IPS-11a (cell line): ENCODE results near the gene EMX1.

Source experiments
- H3K4me3 ChIP-seq: one replicate; pipeline ENCODE4 v1.5.1; 2013; ENCODE audit warnings: low read depth, low read length, control low read depth

The EMX1 gene

DNA sequence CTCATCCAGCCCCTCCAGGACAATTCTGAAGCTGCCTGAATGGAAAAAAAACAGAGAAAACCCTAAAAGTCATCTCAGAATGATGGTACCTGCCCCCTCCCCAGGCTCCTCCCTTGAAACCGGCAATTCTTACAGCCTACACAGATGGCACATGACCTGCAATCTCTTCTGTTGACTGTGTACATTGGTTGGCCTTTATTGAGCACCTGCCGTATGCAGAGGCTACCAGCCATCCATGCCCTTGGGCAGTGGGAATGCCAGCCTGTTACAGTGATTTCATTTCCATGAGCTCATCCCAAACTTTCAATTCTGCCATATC is 57.1 kb downstream of the EMX1 start:
- no peak overlapping the region for H3K4me3 ChIP-seq

DNA sequence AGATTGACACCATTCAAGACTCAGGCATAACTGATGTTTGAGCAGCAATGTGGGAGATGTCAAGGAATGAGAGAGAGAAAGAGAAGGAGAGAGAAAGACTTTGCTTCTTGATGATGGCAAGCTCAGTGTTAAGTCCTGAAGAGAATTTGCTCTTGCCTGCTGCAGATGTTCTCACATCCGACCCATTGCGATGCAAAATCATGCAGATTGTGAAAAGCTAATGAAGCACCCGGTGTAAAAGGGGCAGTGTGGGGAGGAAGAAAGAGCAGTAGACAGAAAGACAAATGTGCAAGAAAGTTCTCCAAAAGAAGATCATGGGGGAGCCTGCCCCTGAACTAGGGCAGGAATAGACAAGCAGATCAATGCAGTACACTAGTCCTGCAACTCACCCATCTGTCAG is 57.7 kb downstream of the EMX1 start:
- no peak overlapping the region for H3K4me3 ChIP-seq

DNA sequence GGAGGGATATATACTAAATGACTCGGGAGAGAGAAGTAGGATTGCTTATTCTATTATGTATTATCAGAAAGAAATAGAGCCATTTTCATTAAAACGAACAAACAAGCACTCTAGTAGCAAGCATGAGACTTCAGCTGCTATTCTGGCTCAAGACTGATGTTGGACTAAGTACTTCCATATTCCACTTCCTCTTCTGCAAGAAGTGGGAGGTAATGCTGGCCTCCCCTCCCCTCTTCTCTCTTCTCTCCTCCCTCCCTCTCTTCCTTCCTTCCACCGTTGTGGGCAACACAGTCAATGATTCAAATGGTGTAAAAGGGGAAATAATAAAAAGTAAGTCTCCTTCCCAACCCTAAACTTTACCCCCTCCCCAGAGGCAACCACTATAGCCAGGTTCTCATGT is 62.6 kb downstream of the EMX1 start:
- no peak overlapping the region for H3K4me3 ChIP-seq

DNA sequence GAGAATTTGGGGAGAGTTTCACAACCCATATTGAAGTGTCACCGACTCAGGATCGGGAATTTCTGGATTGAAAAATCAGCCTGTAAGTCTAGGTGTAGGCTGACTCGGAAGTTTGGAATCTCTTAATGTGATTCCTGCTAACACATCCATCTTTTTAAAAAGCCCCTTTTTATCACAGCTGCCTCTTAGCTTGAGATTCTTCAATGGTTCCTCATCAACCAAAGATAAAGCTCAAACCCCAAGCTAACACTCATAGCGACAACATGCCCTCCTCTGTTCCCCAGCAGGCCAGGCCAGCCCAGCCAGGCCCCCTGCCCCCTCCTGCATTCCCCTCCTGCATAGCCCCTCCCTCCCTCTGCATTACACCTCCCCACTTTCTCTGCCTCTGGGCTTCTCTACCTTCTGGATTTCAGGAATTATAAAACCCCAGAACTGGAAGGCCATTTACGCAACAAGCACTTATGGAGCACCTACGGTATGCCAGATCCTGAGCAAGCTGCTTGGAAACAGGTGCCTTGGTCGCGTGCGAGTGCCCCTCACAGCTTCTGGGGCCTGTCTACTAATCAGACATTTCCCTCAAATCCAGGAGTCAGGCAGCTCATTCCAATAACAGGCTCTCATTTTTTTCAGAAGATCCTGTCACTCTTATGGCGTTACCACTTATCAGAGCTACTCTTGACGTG is 63.4 kb downstream of the EMX1 start:
- no peak overlapping the region for H3K4me3 ChIP-seq

DNA sequence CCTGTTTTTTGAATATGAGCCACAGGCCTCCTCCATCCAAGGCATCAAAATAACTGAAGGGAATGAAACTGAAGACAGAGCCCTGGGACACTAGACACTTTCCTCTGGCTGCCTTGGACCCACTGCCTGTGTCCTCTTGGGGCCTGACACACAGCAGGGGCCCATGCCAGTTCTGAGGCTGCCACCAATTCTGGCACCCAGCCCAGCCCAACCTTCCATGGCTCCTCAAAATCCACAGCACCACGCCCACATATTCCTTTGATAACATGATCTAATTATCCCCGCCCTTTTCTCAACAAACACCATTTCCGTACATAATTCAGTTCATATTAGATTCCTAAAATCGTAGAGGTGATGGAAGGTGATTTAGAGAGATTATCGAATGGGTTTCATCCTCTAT is 64.2 kb downstream of the EMX1 start:
- H3K4me3 ChIP-seq, result no peak overlapping the region

DNA sequence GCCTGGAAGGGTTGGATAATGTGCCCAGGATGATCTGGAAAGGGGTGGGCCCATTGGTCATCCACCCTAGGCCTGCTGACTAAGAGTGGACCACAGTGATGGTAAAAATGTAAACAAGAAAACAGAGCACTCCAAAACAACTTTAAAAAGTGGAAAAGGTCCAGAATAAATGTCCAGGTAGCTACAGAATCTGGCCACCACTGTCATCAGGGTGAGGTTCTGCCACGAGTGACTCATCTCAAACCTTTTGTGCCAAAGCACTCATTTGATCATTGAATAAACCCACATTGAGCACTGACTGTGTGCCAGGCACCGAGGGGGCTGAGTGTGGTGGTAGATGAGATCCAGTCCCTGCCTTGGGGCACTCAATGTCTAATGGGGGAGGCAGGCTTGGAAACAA is 64.9 kb downstream of the EMX1 start:
- no peak overlapping the region for H3K4me3 ChIP-seq

DNA sequence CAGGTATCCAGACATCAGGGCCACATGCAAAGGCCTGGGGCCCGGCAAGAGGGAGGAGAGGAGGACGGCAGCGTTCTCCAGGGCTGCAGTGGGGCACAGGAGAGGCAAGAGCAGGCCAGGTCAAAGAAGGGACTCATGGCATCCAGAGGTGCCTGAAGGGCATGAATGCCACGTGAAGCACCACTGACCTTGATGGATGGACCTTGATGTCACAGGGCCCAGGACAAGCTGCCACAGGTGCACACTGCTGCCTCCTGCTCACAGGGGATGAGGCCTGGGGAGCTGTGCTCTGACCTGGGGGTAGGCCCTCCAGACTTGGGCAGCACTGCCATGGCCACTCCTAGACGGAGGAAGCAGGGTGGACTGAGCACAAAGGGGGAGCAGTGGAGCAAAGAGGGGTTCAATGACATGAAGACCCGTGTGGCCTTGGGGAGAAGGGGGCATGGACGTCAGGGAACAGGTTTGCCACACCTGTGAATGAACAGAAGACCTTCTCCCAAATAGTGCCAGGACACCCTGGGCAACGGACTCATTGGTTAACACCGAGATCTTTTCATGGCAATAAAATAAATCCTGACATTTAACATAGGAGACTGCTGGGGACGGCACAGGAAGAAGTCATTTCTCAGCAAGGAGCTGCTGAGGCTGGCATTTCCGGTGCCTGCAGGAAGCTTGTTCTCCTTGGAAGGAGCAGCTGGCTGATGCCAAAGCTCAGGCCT is 65.6 kb downstream of the EMX1 start:
- H3K4me3 ChIP-seq, result no peak overlapping the region

DNA sequence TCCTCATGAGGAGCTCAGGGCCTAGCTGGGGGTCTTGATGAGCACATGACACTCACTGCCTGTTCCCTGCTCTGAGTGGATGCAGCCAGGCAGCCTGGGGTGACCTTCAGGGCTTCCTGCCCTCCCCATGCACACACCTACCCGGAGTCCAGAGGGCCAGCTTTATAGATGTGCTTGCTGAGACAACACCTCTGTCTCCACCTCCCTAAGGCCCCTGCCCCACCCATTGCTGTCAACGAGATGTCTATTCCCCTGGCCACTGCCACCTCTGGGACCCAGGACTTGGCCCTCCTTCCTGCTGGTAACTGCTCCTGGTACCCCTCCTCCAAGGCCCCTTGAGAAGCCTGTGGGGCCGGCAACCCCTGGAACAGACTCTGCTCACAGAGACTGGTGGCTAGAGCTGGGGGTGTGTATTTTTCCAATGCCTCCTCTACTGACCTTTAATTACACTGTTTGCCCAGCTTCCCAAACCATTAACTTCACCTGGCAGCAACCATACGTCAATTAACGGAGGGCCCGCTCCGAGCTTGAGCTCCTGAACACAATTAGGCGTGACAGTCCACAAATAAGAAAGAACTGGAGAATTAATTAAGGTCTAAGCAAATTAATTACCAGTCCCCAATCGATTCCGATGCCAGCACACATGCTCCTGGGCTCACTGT is 66.3 kb downstream of the EMX1 start:
- H3K4me3 ChIP-seq, result no peak overlapping the region

DNA sequence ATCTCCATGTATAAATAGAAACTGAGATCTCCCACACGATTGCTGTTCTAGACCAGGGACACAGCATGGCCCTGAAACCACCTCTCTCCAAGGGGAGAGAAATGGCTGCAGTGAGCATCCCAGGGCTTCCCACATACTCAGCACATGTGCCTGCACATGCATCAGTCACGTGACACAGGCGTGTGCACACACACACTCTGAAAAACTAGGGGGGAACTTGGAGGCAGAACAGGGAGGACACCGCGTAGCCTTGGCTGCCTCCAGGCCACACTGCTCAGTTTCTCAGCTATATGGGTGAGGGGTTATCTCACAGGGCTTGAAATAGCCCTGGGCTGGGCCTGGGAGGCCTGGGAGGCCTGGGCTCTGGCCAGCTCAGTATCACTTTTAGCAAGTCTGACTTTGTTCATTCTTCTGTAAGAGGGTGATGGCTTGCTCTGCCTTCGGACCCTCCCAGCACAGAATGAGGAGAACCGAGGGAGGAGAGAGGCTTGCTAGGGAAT is 66.9 kb downstream of the EMX1 start:
- H3K4me3 ChIP-seq, result no peak overlapping the region
